Pericardium fibroblast (primary cell): Measurements from ENCODE around the gene PTPN1. TPM values are rescaled to one million over a fixed set of nuclear protein-coding genes. Genes with fewer than 3 reads are reported as not detected.

Experiments used
- total RNA-seq: library from RNA; depleted of rRNA; stranded (reverse); fragments of >200 nt; gene quantifications from 2 replicates; pipeline ENCODE4 v1.2.3, GENCODE V29; 2015

The PTPN1 gene
- 21.0 and 28.0 TPM in 2 replicates for total RNA-seq

GRCh38 chr20:50509923-50510705 lies at the start of gene PTPN1:
Gene PTPN1 (plus strand): TSS chr20:50510383. CDS start chr20:50510528, 145 bp downstream.

Other genes with a start within 250 kb of the PTPN1 start
- 4.0 and 11.0 TPM in 2 replicates for gene RIPOR3, start 181.2 kb downstream of the PTPN1 start, total RNA-seq
- gene PARD6B, start 221.2 kb downstream of the PTPN1 start, total RNA-seq = 0.43 and 0.82 TPM in 2 replicates